C4-2B (cell line): ENCODE results near the gene AICDA.

Experiments
- CTCF ChIP-seq: fragments of 450-650 bp; conservative IDR thresholded peaks from 2 replicates; pipeline ENCODE4 v1.5.1; 2017; ENCODE audit warnings: mild to moderate bottlenecking
- ZFX ChIP-seq: fragments of 450-650 bp; IDR thresholded peaks from 2 replicates; pipeline ENCODE4 v1.6.1; 2017

- TF ChIP-seq CTCF (peak; percentile 6; the same call in 1 of the 2 replicates), ZFX (no peak)
Measured at GRCh38 chr12:8553088-8553627, 59.5 kb downstream of the AICDA start.
